SK-N-MC (cell line): ENCODE results near the gene ARHGAP22.

Experiments
- EZH2 ChIP-seq: fragments of 200-600 bp; sonication (generic); IDR thresholded peaks from one replicate; pipeline ENCODE4 v1.6.1; 2017; ENCODE audit warnings: antibody characterized with exemption
- POLR2AphosphoS5 ChIP-seq: IDR thresholded peaks from 2 replicates; pipeline ENCODE4 v1.6.1; 2012; ENCODE audit warnings: mild to moderate bottlenecking, low read depth, low read length, borderline replicate concordance

DNA sequence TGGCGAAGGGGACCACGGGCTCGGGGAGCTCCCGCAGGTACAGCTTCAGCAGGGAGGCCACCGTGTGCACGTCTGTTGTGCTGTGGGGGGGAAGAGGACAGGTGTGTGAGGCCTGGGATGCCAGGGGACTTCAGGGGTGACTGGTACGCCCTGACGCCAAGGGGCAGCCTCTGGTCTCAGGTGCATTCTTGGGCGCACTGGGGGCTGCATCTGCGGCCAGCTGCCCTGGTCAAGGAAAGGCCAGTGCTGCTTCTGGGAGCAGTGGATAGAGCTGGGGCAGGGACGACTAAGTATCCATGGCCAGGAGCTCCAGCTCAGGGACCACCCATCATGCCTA, 149.8 kb downstream of the ARHGAP22 start:
- TF ChIP-seq POLR2AphosphoS5 (no peak), EZH2 (no peak)
